NCI-H1092 treated with DMSO at 0.1 percent for 48 hours (cell line): ENCODE measurements around the gene IFITM10.
"Not testable (repeated sequence)": the region's sequence is repeated elsewhere in the genome, so short reads cannot be mapped to it uniquely, and the experiment has no call there.

Source experiments
- DNase-seq: peaks from one replicate; lab custom pipeline; 2025; lab: John Stamatoyannopoulos, UW

Gene IFITM10

GRCh38 chr11:1691878-1692707, 58.3 kb downstream of the IFITM10 start:
- DNase-seq: no peak

- DNase-seq: no peak
Measured at GRCh38 chr11:1691026-1691877, 59.1 kb downstream of the IFITM10 start.

- no peak for DNase-seq
Measured at GRCh38 chr11:1690167-1691025, 60.0 kb downstream of the IFITM10 start.

GRCh38 chr11:1689250-1690166, 60.9 kb downstream of the IFITM10 start:
- DNase-seq: not testable (repeated sequence)

- DNase-seq: not testable (repeated sequence)
Measured at GRCh38 chr11:1688336-1688947, 62.0 kb downstream of the IFITM10 start.

- DNase-seq: not testable (repeated sequence)
Measured at GRCh38 chr11:1686220-1686619, 64.2 kb downstream of the IFITM10 start.

GRCh38 chr11:1684886-1685874, 65.2 kb downstream of the IFITM10 start:
- not testable (repeated sequence) for DNase-seq

- not testable (repeated sequence) for DNase-seq
Measured at GRCh38 chr11:1683904-1684572, 66.4 kb downstream of the IFITM10 start.

GRCh38 chr11:1683216-1683615, 67.2 kb downstream of the IFITM10 start:
- DNase-seq: not testable (repeated sequence)
